ENCODE results near the gene PNPLA4.
A peak's percentile ranks its signal among the peaks of the same experiment; 100 is the strongest.

Gene PNPLA4

GRCh38 chrX:7953446-7953845 lies 26.2 kb upstream of the PNPLA4 start:
- no peak overlapping the region for H3K4me2 ChIP-seq (ENCODE audit: low read length)
- H3K4me1 ChIP-seq (ENCODE audit: control insufficient read depth, low read depth, low read length) = no peaks in the 10 kb centered on the region
- no peak overlapping the region for H4K8ac ChIP-seq (ENCODE audit: low read depth, low read length)
- H2BK120ac ChIP-seq (ENCODE audit: low read depth, low read length) = no peak overlapping the region
- no peak overlapping the region for H3K23ac ChIP-seq (ENCODE audit: low read length)
- H3K79me2 ChIP-seq (ENCODE audit: control insufficient read depth, insufficient read depth, low read length) = no peaks in the 10 kb centered on the region
- no peak overlapping the region for H3K9ac ChIP-seq (ENCODE audit: low read length)
- no peak overlapping the region for H3K27ac ChIP-seq (ENCODE audit: low read depth, low read length)
- H3K79me1 ChIP-seq (ENCODE audit: low read length) = no peaks in the 10 kb centered on the region
- H3K4me3 ChIP-seq (ENCODE audit: low read length) = no peak overlapping the region
- H3K18ac ChIP-seq (ENCODE audit: low read length) = no peak overlapping the region
- H3K36me3 ChIP-seq (ENCODE audit: control insufficient read depth, insufficient read depth, low read length) = no peaks in the 10 kb centered on the region
- no peak overlapping the region for H2BK5ac ChIP-seq (ENCODE audit: low read length)
- WGBS (ENCODE audit: extremely low coverage, insufficient coverage, low lambda C conversion rate) = no CpG with 5 or more reads among the region's 5 CpGs
- no peak for DNase-seq
- H3K4ac ChIP-seq (ENCODE audit: low read depth, low read length) = no peak overlapping the region
- H2AK5ac ChIP-seq (ENCODE audit: low read length) = no peak overlapping the region
- H3K27me3 ChIP-seq (ENCODE audit: insufficient read depth, low read length, poor library complexity) = no peaks in the 10 kb centered on the region
- no peak overlapping the region for H2BK15ac ChIP-seq (replicated peaks; ENCODE audit: low read depth)
- H3K56ac ChIP-seq (ENCODE audit: low read length) = no peak overlapping the region
- no peak overlapping the region for H4K5ac ChIP-seq (ENCODE audit: low read length)

- H3K36me3 ChIP-seq (ENCODE audit: control insufficient read depth, insufficient read depth, low read length) = no peaks in the 10 kb centered on the region
- no peak overlapping the region for H2BK5ac ChIP-seq (ENCODE audit: low read length)
- no peaks in the 10 kb centered on the region for H3K27me3 ChIP-seq (ENCODE audit: insufficient read depth, low read length, poor library complexity)
- no peak overlapping the region for H3K4ac ChIP-seq (ENCODE audit: low read depth, low read length)
- no peak overlapping the region for H3K56ac ChIP-seq (ENCODE audit: low read length)
- no peak overlapping the region for H3K4me3 ChIP-seq (ENCODE audit: low read length)
- H4K8ac ChIP-seq (ENCODE audit: low read depth, low read length) = no peak overlapping the region
- no CpG with 5 or more reads among the region's 2 CpGs for WGBS (ENCODE audit: extremely low coverage, insufficient coverage, low lambda C conversion rate)
- no peak overlapping the region for H3K18ac ChIP-seq (ENCODE audit: low read length)
- no peak overlapping the region for H2AK5ac ChIP-seq (ENCODE audit: low read length)
- H3K4me2 ChIP-seq (ENCODE audit: low read length) = no peak overlapping the region
- H4K5ac ChIP-seq (ENCODE audit: low read length) = no peak overlapping the region
- H3K79me2 ChIP-seq (ENCODE audit: control insufficient read depth, insufficient read depth, low read length) = no peaks in the 10 kb centered on the region
- no peak for DNase-seq
- no peak overlapping the region for H3K23ac ChIP-seq (ENCODE audit: low read length)
- no peak overlapping the region for H2BK15ac ChIP-seq (replicated peaks; ENCODE audit: low read depth)
- H2BK120ac ChIP-seq (ENCODE audit: low read depth, low read length) = no peak overlapping the region
- H3K9ac ChIP-seq (ENCODE audit: low read length) = no peak overlapping the region
- no peaks in the 10 kb centered on the region for H3K4me1 ChIP-seq (ENCODE audit: control insufficient read depth, low read depth, low read length)
- H3K79me1 ChIP-seq (ENCODE audit: low read length) = no peaks in the 10 kb centered on the region
- no peak overlapping the region for H3K27ac ChIP-seq (ENCODE audit: low read depth, low read length)
Observed at GRCh38 chrX:7950865-7951264, 23.7 kb upstream of the PNPLA4 start.

GRCh38 chrX:7948483-7948882 lies 21.3 kb upstream of the PNPLA4 start:
- no peaks in the 10 kb centered on the region for H3K79me1 ChIP-seq (ENCODE audit: low read length)
- H3K27ac ChIP-seq (ENCODE audit: low read depth, low read length) = no peak overlapping the region
- H3K79me2 ChIP-seq (ENCODE audit: control insufficient read depth, insufficient read depth, low read length) = no peaks in the 10 kb centered on the region
- H3K18ac ChIP-seq (ENCODE audit: low read length) = no peak overlapping the region
- H4K8ac ChIP-seq (ENCODE audit: low read depth, low read length) = no peak overlapping the region
- no CpG with 5 or more reads among the region's 3 CpGs for whole genome bisulfite sequencing (ENCODE audit: extremely low coverage, insufficient coverage, low lambda C conversion rate)
- H3K4me3 ChIP-seq (ENCODE audit: low read length) = no peak overlapping the region
- no peak overlapping the region for H3K23ac ChIP-seq (ENCODE audit: low read length)
- no peak overlapping the region for H3K56ac ChIP-seq (ENCODE audit: low read length)
- no peak overlapping the region for H2BK5ac ChIP-seq (ENCODE audit: low read length)
- no peak overlapping the region for H3K4ac ChIP-seq (ENCODE audit: low read depth, low read length)
- no peaks in the 10 kb centered on the region for H3K27me3 ChIP-seq (ENCODE audit: insufficient read depth, low read length, poor library complexity)
- no peak overlapping the region for H2BK120ac ChIP-seq (ENCODE audit: low read depth, low read length)
- H3K4me1 ChIP-seq (ENCODE audit: control insufficient read depth, low read depth, low read length) = no peaks in the 10 kb centered on the region
- no peak for DNase-seq
- H2BK15ac ChIP-seq (replicated peaks; ENCODE audit: low read depth) = no peak overlapping the region
- H3K9ac ChIP-seq (ENCODE audit: low read length) = no peak overlapping the region
- no peaks in the 10 kb centered on the region for H3K36me3 ChIP-seq (ENCODE audit: control insufficient read depth, insufficient read depth, low read length)
- no peak overlapping the region for H4K5ac ChIP-seq (ENCODE audit: low read length)
- H3K4me2 ChIP-seq (ENCODE audit: low read length) = no peak overlapping the region
- H2AK5ac ChIP-seq (ENCODE audit: low read length) = no peak overlapping the region

- Histone ChIP-seq H2AK5ac (ENCODE audit: low read length) (no peak overlapping the region), H3K23ac (ENCODE audit: low read length) (no peak overlapping the region), H4K5ac (ENCODE audit: low read length) (no peak overlapping the region), H3K36me3 (ENCODE audit: control insufficient read depth, insufficient read depth, low read length) (no peaks in the 10 kb centered on the region), H4K8ac (ENCODE audit: low read depth, low read length) (no peak overlapping the region), H3K4me2 (ENCODE audit: low read length) (no peak overlapping the region), H3K27me3 (ENCODE audit: insufficient read depth, low read length, poor library complexity) (no peaks in the 10 kb centered on the region), H3K56ac (ENCODE audit: low read length) (no peak overlapping the region), H3K4me3 (ENCODE audit: low read length) (no peak overlapping the region), H3K27ac (ENCODE audit: low read depth, low read length) (no peak overlapping the region), H2BK15ac (replicated peaks; ENCODE audit: low read depth) (no peak overlapping the region), H2BK120ac (ENCODE audit: low read depth, low read length) (no peak overlapping the region), H3K79me1 (ENCODE audit: low read length) (no peaks in the 10 kb centered on the region), H3K9ac (ENCODE audit: low read length) (no peak overlapping the region), H3K4ac (ENCODE audit: low read depth, low read length) (no peak overlapping the region), H2BK5ac (ENCODE audit: low read length) (no peak overlapping the region), H3K4me1 (ENCODE audit: control insufficient read depth, low read depth, low read length) (no peaks in the 10 kb centered on the region), H3K18ac (ENCODE audit: low read length) (no peak overlapping the region), H3K79me2 (ENCODE audit: control insufficient read depth, insufficient read depth, low read length) (no peaks in the 10 kb centered on the region)
- DNase-seq = peak; percentile 42
- no CpG with 5 or more reads among the region's 2 CpGs for WGBS (ENCODE audit: extremely low coverage, insufficient coverage, low lambda C conversion rate)
Observed at GRCh38 chrX:7946960-7947359, 19.7 kb upstream of the PNPLA4 start.

GRCh38 chrX:7943600-7944245 lies 16.5 kb upstream of the PNPLA4 start:
- H3K36me3 ChIP-seq (ENCODE audit: control insufficient read depth, insufficient read depth, low read length) = no peaks in the 10 kb centered on the region
- H3K23ac ChIP-seq (ENCODE audit: low read length) = no peak overlapping the region
- H3K4me3 ChIP-seq (ENCODE audit: low read length) = no peak overlapping the region
- H3K4ac ChIP-seq (ENCODE audit: low read depth, low read length) = no peak overlapping the region
- no peaks in the 10 kb centered on the region for H3K79me1 ChIP-seq (ENCODE audit: low read length)
- no peak overlapping the region for H4K5ac ChIP-seq (ENCODE audit: low read length)
- H2AK5ac ChIP-seq (ENCODE audit: low read length) = no peak overlapping the region
- no peak overlapping the region for H2BK5ac ChIP-seq (ENCODE audit: low read length)
- no peak overlapping the region for H3K27ac ChIP-seq (ENCODE audit: low read depth, low read length)
- H3K4me2 ChIP-seq (ENCODE audit: low read length) = no peak overlapping the region
- WGBS (ENCODE audit: extremely low coverage, insufficient coverage, low lambda C conversion rate) = no CpG with 5 or more reads among the region's 6 CpGs
- H2BK15ac ChIP-seq (replicated peaks; ENCODE audit: low read depth) = no peak overlapping the region
- H3K18ac ChIP-seq (ENCODE audit: low read length) = no peak overlapping the region
- DNase-seq = no peak
- no peak overlapping the region for H2BK120ac ChIP-seq (ENCODE audit: low read depth, low read length)
- no peak overlapping the region for H3K9ac ChIP-seq (ENCODE audit: low read length)
- no peaks in the 10 kb centered on the region for H3K27me3 ChIP-seq (ENCODE audit: insufficient read depth, low read length, poor library complexity)
- no peak overlapping the region for H4K8ac ChIP-seq (ENCODE audit: low read depth, low read length)
- no peak overlapping the region for H3K56ac ChIP-seq (ENCODE audit: low read length)
- no peaks in the 10 kb centered on the region for H3K4me1 ChIP-seq (ENCODE audit: control insufficient read depth, low read depth, low read length)
- H3K79me2 ChIP-seq (ENCODE audit: control insufficient read depth, insufficient read depth, low read length) = no peaks in the 10 kb centered on the region

- no peak overlapping the region for H2BK120ac ChIP-seq (ENCODE audit: low read depth, low read length)
- H3K79me1 ChIP-seq (ENCODE audit: low read length) = no peaks in the 10 kb centered on the region
- no peak overlapping the region for H3K4me2 ChIP-seq (ENCODE audit: low read length)
- no peak overlapping the region for H4K5ac ChIP-seq (ENCODE audit: low read length)
- H3K4me3 ChIP-seq (ENCODE audit: low read length) = no peak overlapping the region
- no peak overlapping the region for H3K18ac ChIP-seq (ENCODE audit: low read length)
- H2BK15ac ChIP-seq (replicated peaks; ENCODE audit: low read depth) = no peak overlapping the region
- H2AK5ac ChIP-seq (ENCODE audit: low read length) = no peak overlapping the region
- H3K4ac ChIP-seq (ENCODE audit: low read depth, low read length) = no peak overlapping the region
- no peak overlapping the region for H3K27ac ChIP-seq (ENCODE audit: low read depth, low read length)
- H3K36me3 ChIP-seq (ENCODE audit: control insufficient read depth, insufficient read depth, low read length) = no peaks in the 10 kb centered on the region
- no peaks in the 10 kb centered on the region for H3K4me1 ChIP-seq (ENCODE audit: control insufficient read depth, low read depth, low read length)
- H4K8ac ChIP-seq (ENCODE audit: low read depth, low read length) = no peak overlapping the region
- WGBS (ENCODE audit: extremely low coverage, insufficient coverage, low lambda C conversion rate) = no CpG with 5 or more reads among the region's 3 CpGs
- peak; percentile 31 for DNase-seq
- H3K56ac ChIP-seq (ENCODE audit: low read length) = no peak overlapping the region
- H3K79me2 ChIP-seq (ENCODE audit: control insufficient read depth, insufficient read depth, low read length) = no peaks in the 10 kb centered on the region
- no peak overlapping the region for H3K9ac ChIP-seq (ENCODE audit: low read length)
- H2BK5ac ChIP-seq (ENCODE audit: low read length) = no peak overlapping the region
- H3K27me3 ChIP-seq (ENCODE audit: insufficient read depth, low read length, poor library complexity) = no peaks in the 10 kb centered on the region
- no peak overlapping the region for H3K23ac ChIP-seq (ENCODE audit: low read length)
Observed at GRCh38 chrX:7941390-7942042, 14.3 kb upstream of the PNPLA4 start.
